ENCODE data around the gene BCL2L11.

DNA sequence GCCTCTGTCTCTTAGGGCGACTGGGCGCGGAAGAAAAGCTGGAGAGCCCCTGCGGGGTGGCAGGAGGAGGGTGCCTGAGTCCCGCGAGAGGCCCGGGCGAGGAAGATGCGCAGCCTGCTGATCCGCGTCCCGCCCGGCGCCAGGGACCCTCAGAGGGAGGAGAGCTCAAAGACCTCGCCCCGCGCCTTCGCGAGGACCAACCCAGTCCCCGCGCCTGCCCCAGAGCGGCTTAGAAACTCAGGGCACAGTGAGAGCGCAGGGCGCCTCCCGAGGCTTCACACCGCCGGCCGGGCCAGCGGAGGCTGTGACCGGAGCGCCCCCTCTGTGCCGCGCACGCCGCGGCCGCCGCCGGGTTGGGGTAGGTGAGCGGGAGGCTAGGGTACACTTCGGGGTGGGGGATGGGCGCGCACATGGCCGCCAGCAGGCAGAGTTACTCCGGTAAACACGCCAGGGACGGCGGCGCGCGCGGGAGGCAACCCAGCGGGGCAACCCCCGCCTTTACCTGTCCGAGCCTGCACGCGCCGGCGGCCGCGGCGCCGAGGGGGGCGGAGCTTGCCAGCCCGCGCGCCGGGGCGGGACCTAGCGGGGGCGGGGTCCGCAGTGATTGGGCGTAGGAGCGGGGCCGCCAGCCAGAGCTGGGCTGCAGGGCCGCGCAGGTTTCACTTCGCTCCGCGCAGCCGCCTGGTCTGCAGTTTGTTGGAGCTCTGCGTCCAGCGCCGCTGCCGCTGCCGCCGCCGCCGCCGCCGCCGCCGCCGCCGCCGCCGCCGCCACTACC, at the start of gene BCL2L11:
- peak; percentile 32 for TF ChIP-seq CTCF (IDR thresholded peaks at IDR 0.05; ENCODE audit: poor library complexity)
- TF ChIP-seq EZH2 (IDR thresholded peaks at IDR 0.05; ENCODE audit: borderline replicate concordance): no peak
- no peak for TF ChIP-seq EZH2phosphoT487 (IDR thresholded peaks at IDR 0.05; ENCODE audit: low read depth, severe bottlenecking, unreplicated experiment)

Data from hepatocyte (in vitro differentiated cells).